ENCODE data around the gene PTGER2. TPM values are rescaled to one million over a fixed set of nuclear protein-coding genes. Genes with fewer than 3 reads are reported as not detected.

PTGER2 gene
- polyA plus RNA-seq, 1 donor (not counting 4 experiments of a cell fraction or from before 2014, with no cell fraction given), result 0.28 TPM

- Histone ChIP-seq H3K27ac (ENCODE audit: control insufficient read depth, insufficient read depth, low read length) (no peak overlapping the region), H3K79me2 (ENCODE audit: control insufficient read depth, insufficient read depth, low read length) (no peaks in the 10 kb centered on the region), H3K4me3 (ENCODE audit: control insufficient read depth in 2 of 3, extremely low read depth in 1 of 3, insufficient read depth in 2 of 3, low read depth in 1 of 3, low read length in 3 of 3) (no peak overlapping the region), H3K9ac (ENCODE audit: control insufficient read depth, extremely low read depth, insufficient read depth, low read length) (no peak overlapping the region), H3K9me3 (ENCODE audit: control insufficient read depth, low read depth, low read length) (no peaks in the 10 kb centered on the region), H3K27me3 (ENCODE audit: control insufficient read depth, extremely low read depth, insufficient read depth, low read length) (peaks cover 39% of the 10 kb centered on the region), H3K4me2 (ENCODE audit: control insufficient read depth, extremely low read depth, insufficient read depth, low read depth, low read length) (no peak overlapping the region), H3K4me1 (ENCODE audit: control insufficient read depth, extremely low read depth, insufficient read depth, low read length) (peaks cover 5% of the 10 kb centered on the region), H2AFZ (ENCODE audit: control insufficient read depth, low read length) (no peak overlapping the region), H4K20me1 (ENCODE audit: control insufficient read depth, extremely low read depth, insufficient read depth, low read length) (no peaks in the 10 kb centered on the region), H3K36me3 (ENCODE audit: control insufficient read depth in 2 of 2, extremely low read depth in 1 of 2, insufficient read depth in 2 of 2, low read length in 2 of 2) (no peaks in the 10 kb centered on the region), H3K9me1 (ENCODE audit: control insufficient read depth, extremely low read depth, insufficient read depth, low read length) (no peaks in the 10 kb centered on the region)
- TF ChIP-seq CTCF (optimal IDR thresholded peaks at IDR 0.05 in 1 of 3, IDR thresholded peaks at IDR 0.05 in 1 of 3, conservative IDR thresholded peaks at IDR 0.05 in 1 of 3; ENCODE audit: extremely low read depth in 1 of 3, insufficient read depth in 2 of 3, low read length in 3 of 3) (no peak), EZH2 (IDR thresholded peaks at IDR 0.05; ENCODE audit: low read length) (no peak)
- dilution Hi-C loops (cut with MboI; ENCODE audit: extremely low pct_ligation_motif_present, low sequenced_read_pairs), result no loop called here
- FAIRE-seq, result no peak
- DNase-seq (ENCODE audit: low read depth, low spot score), result no peak
These were observed 47.9 kb upstream of the PTGER2 start for GRCh38 chr14:52266179-52266578.

- H2AFZ ChIP-seq (ENCODE audit: control insufficient read depth, low read length), result no peak overlapping the region
- dilution Hi-C loops (cut with MboI; ENCODE audit: extremely low pct_ligation_motif_present, low sequenced_read_pairs), result no loop called here
- H3K4me3 ChIP-seq (ENCODE audit: control insufficient read depth in 2 of 3, extremely low read depth in 1 of 3, insufficient read depth in 2 of 3, low read depth in 1 of 3, low read length in 3 of 3), result no peak overlapping the region
- FAIRE-seq, result no peak
- peaks cover 5% of the 10 kb centered on the region for H3K4me1 ChIP-seq (ENCODE audit: control insufficient read depth, extremely low read depth, insufficient read depth, low read length)
- H3K9me3 ChIP-seq (ENCODE audit: control insufficient read depth, low read depth, low read length), result no peaks in the 10 kb centered on the region
- no peak for DNase-seq (ENCODE audit: low read depth, low spot score)
- H3K36me3 ChIP-seq (ENCODE audit: control insufficient read depth in 2 of 2, extremely low read depth in 1 of 2, insufficient read depth in 2 of 2, low read length in 2 of 2), result no peaks in the 10 kb centered on the region
- H4K20me1 ChIP-seq (ENCODE audit: control insufficient read depth, extremely low read depth, insufficient read depth, low read length), result no peaks in the 10 kb centered on the region
- H3K9me1 ChIP-seq (ENCODE audit: control insufficient read depth, extremely low read depth, insufficient read depth, low read length), result no peaks in the 10 kb centered on the region
- H3K79me2 ChIP-seq (ENCODE audit: control insufficient read depth, insufficient read depth, low read length), result no peaks in the 10 kb centered on the region
- peaks cover 39% of the 10 kb centered on the region for H3K27me3 ChIP-seq (ENCODE audit: control insufficient read depth, extremely low read depth, insufficient read depth, low read length)
- H3K4me2 ChIP-seq (ENCODE audit: control insufficient read depth, extremely low read depth, insufficient read depth, low read depth, low read length), result peak overlapping the region; percentile 53
- H3K27ac ChIP-seq (ENCODE audit: control insufficient read depth, insufficient read depth, low read length), result no peak overlapping the region
- TF ChIP-seq CTCF (optimal IDR thresholded peaks at IDR 0.05 in 1 of 3, IDR thresholded peaks at IDR 0.05 in 1 of 3, conservative IDR thresholded peaks at IDR 0.05 in 1 of 3; ENCODE audit: extremely low read depth in 1 of 3, insufficient read depth in 2 of 3, low read length in 3 of 3), result no peak
- TF ChIP-seq EZH2 (IDR thresholded peaks at IDR 0.05; ENCODE audit: low read length), result no peak
- H3K9ac ChIP-seq (ENCODE audit: control insufficient read depth, extremely low read depth, insufficient read depth, low read length), result no peak overlapping the region
These were observed 47.3 kb upstream of the PTGER2 start for GRCh38 chr14:52266782-52267181.

All from keratinocyte (primary cell).